ENCODE results near the gene PARS2.

DNA sequence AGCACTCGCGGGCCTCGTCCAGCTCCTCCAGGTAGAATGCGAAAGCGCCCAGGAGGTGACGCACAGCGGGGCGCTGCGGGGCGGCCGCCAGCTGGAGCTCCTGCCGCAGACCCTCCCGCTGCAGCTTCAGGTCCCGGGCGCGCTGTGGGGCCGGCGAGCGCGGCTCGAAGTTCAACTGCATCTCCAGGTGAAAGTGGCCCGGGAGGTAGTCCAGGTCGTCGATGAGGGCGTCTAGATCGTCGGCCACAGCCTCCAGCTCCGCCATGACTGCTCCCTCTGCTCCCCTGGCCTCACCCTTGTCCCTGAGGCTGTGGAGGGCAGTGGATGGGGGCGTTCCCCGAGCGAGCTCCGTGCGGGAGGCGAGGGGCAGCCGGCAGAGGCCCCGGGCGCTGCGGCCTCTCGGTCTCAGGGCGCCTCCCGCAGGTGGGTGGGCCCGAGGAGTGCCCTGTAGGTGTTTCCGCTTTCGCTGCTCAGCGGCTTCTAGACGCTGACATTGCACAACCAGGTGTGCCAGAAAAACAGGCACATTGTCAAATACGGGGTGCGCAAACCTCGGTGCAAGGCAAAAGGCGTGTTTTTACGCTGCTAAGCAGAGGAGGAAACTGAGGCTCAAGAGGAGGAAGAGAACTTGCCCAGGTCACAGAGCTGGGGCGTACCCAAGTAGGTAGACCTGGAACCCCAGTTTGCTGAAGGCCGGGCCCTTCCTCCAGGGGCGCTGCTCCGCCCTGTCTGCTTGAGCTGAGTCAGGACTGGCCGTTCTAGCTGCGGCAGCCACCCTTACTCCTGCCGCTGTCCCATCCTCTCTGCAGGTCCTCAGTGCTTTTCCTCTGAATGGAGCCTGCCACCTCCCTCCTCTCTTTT is 36.8 kb upstream of the PARS2 start, which contains the start of gene TTC22:
- TF ChIP-seq, protein P1, sequence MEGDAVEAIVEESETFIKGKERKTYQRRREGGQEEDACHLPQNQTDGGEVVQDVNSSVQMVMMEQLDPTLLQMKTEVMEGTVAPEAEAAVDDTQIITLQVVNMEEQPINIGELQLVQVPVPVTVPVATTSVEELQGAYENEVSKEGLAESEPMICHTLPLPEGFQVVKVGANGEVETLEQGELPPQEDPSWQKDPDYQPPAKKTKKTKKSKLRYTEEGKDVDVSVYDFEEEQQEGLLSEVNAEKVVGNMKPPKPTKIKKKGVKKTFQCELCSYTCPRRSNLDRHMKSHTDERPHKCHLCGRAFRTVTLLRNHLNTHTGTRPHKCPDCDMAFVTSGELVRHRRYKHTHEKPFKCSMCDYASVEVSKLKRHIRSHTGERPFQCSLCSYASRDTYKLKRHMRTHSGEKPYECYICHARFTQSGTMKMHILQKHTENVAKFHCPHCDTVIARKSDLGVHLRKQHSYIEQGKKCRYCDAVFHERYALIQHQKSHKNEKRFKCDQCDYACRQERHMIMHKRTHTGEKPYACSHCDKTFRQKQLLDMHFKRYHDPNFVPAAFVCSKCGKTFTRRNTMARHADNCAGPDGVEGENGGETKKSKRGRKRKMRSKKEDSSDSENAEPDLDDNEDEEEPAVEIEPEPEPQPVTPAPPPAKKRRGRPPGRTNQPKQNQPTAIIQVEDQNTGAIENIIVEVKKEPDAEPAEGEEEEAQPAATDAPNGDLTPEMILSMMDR (IDR thresholded peaks at IDR 0.05; ENCODE audit: low read depth, low read length, missing input control), result peak; percentile 33
- TF ChIP-seq JUND (IDR thresholded peaks at IDR 0.05), result no peak
- TF ChIP-seq FOXA1 (IDR thresholded peaks at IDR 0.05), result no peak
- TF ChIP-seq TAF1 (conservative IDR thresholded peaks at IDR 0.05), result no peak
- TF ChIP-seq RAD21 (IDR thresholded peaks at IDR 0.05), result peak; percentile 46 to 55
- peak; percentile 47 for TF ChIP-seq YY1 (IDR thresholded peaks at IDR 0.05)
- TF ChIP-seq, protein P2, sequence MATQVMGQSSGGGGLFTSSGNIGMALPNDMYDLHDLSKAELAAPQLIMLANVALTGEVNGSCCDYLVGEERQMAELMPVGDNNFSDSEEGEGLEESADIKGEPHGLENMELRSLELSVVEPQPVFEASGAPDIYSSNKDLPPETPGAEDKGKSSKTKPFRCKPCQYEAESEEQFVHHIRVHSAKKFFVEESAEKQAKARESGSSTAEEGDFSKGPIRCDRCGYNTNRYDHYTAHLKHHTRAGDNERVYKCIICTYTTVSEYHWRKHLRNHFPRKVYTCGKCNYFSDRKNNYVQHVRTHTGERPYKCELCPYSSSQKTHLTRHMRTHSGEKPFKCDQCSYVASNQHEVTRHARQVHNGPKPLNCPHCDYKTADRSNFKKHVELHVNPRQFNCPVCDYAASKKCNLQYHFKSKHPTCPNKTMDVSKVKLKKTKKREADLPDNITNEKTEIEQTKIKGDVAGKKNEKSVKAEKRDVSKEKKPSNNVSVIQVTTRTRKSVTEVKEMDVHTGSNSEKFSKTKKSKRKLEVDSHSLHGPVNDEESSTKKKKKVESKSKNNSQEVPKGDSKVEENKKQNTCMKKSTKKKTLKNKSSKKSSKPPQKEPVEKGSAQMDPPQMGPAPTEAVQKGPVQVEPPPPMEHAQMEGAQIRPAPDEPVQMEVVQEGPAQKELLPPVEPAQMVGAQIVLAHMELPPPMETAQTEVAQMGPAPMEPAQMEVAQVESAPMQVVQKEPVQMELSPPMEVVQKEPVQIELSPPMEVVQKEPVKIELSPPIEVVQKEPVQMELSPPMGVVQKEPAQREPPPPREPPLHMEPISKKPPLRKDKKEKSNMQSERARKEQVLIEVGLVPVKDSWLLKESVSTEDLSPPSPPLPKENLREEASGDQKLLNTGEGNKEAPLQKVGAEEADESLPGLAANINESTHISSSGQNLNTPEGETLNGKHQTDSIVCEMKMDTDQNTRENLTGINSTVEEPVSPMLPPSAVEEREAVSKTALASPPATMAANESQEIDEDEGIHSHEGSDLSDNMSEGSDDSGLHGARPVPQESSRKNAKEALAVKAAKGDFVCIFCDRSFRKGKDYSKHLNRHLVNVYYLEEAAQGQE (IDR thresholded peaks at IDR 0.05), result no peak
- TF ChIP-seq, protein P3, sequence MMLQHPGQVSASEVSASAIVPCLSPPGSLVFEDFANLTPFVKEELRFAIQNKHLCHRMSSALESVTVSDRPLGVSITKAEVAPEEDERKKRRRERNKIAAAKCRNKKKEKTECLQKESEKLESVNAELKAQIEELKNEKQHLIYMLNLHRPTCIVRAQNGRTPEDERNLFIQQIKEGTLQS (IDR thresholded peaks at IDR 0.05), result no peak
- peak in 1 of 2 donors; percentile 25 for TF ChIP-seq GABPA (IDR thresholded peaks at IDR 0.05 in 1 of 2, conservative IDR thresholded peaks at IDR 0.05 in 1 of 2)
- TF ChIP-seq, protein P4, sequence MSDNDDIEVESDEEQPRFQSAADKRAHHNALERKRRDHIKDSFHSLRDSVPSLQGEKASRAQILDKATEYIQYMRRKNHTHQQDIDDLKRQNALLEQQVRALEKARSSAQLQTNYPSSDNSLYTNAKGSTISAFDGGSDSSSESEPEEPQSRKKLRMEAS (IDR thresholded peaks at IDR 0.05), result no peak

All from liver (tissue), 3 donors.